Measurements from ENCODE around the gene QRFP.

GRCh38 chr9:130924448-130924788, 27.8 kb upstream of the QRFP start:
- TF ChIP-seq CTCF (IDR thresholded peaks at IDR 0.05; ENCODE audit: low read depth, low read length, missing input control) = no peak
- TF ChIP-seq TAF1 (conservative IDR thresholded peaks at IDR 0.05) = no peak
- TF ChIP-seq HNF4G (IDR thresholded peaks at IDR 0.05) = no peak
- TF ChIP-seq REST (IDR thresholded peaks at IDR 0.05) = no peak
- TF ChIP-seq FOXA1 (IDR thresholded peaks at IDR 0.05) = no peak
- no peak for TF ChIP-seq GABPA (IDR thresholded peaks at IDR 0.05 in 1 of 2, conservative IDR thresholded peaks at IDR 0.05 in 1 of 2)
- no peak for TF ChIP-seq MAX (IDR thresholded peaks at IDR 0.05)
- TF ChIP-seq ATF3 (IDR thresholded peaks at IDR 0.05) = no peak
- TF ChIP-seq YY1 (IDR thresholded peaks at IDR 0.05) = no peak
- TF ChIP-seq NR2F2 (IDR thresholded peaks at IDR 0.05) = no peak
- no peak for TF ChIP-seq ZBTB33 (IDR thresholded peaks at IDR 0.05)

Data from liver (tissue), 3 donors.